ENCODE results near the gene LMCD1.

- TF ChIP-seq SUZ12 (IDR thresholded peaks at IDR 0.05; ENCODE audit: low read length) (no peak), BACH1 (IDR thresholded peaks at IDR 0.05; ENCODE audit: low read length) (no peak), CTCF (IDR thresholded peaks at IDR 0.05; ENCODE audit: control extremely low read depth in 1 of 3, insufficient read depth in 1 of 3, low read depth in 1 of 3, low read length in 3 of 3) (no peak), POLR2A (IDR thresholded peaks at IDR 0.05; ENCODE audit: control extremely low read depth in 1 of 2, low read depth in 2 of 2, low read length in 2 of 2) (no peak), EZH2 (IDR thresholded peaks at IDR 0.05; ENCODE audit: low read depth, low read length, severe bottlenecking) (no peak), CREB1 (IDR thresholded peaks at IDR 0.05) (no peak), POLR2AphosphoS5 (IDR thresholded peaks at IDR 0.05; ENCODE audit: low read depth, low read length) (no peak), KDM1A (IDR thresholded peaks at IDR 0.05; ENCODE audit: borderline replicate concordance, low read length) (no peak)
These were observed 13.2 kb upstream of the LMCD1 start for GRCh38 chr3:8488411-8488810.

Data from H1 (cell line).